GM10248 (cell line): ENCODE measurements around the gene TMUB1.

Experiments used
- CTCF ChIA-PET: fragments of 300-600 bp; sonication (Branson Sonifier 250); formaldehyde crosslinking; extraction: SDS; loops from one replicate; lab custom pipeline; 2021; ENCODE audit warnings: antibody characterized with exemption; lab: Yijun Ruan, JAX
- POLR2A ChIA-PET: fragments of 350-650 bp; sonication (Branson Sonifier 250); formaldehyde crosslinking; extraction: SDS; loops from one replicate; lab custom pipeline; 2020; ENCODE audit warnings: antibody characterized with exemption; lab: Yijun Ruan, JAX
- DNase-seq: peaks from one replicate; pipeline ENCODE4 v3.0.0; 2012; ENCODE audit errors: extremely low spot score
- TF ChIP-seq, protein P1 (sequence below): IDR thresholded peaks from 2 replicates; pipeline ENCODE4 v1.5.1; 2012; ENCODE audit warnings: mild to moderate bottlenecking, low read depth; ENCODE audit errors: extremely low read depth, missing control alignments, control extremely low read depth

TMUB1 gene

GRCh38 chr7:151061213-151062110 lies 21.8 kb downstream of the TMUB1 start:
- no peak for DNase-seq
- POLR2A ChIA-PET: no interaction called here
- TF ChIP-seq, protein P1, sequence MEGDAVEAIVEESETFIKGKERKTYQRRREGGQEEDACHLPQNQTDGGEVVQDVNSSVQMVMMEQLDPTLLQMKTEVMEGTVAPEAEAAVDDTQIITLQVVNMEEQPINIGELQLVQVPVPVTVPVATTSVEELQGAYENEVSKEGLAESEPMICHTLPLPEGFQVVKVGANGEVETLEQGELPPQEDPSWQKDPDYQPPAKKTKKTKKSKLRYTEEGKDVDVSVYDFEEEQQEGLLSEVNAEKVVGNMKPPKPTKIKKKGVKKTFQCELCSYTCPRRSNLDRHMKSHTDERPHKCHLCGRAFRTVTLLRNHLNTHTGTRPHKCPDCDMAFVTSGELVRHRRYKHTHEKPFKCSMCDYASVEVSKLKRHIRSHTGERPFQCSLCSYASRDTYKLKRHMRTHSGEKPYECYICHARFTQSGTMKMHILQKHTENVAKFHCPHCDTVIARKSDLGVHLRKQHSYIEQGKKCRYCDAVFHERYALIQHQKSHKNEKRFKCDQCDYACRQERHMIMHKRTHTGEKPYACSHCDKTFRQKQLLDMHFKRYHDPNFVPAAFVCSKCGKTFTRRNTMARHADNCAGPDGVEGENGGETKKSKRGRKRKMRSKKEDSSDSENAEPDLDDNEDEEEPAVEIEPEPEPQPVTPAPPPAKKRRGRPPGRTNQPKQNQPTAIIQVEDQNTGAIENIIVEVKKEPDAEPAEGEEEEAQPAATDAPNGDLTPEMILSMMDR: no peak
- CTCF ChIA-PET: interaction anchor here (2.1 to 2.5 kb wide), 2 partner anchors 15 to 42 kb away, joined by 4 to 7 read pairs; no protein-coding TSS in a partner anchor

DNA sequence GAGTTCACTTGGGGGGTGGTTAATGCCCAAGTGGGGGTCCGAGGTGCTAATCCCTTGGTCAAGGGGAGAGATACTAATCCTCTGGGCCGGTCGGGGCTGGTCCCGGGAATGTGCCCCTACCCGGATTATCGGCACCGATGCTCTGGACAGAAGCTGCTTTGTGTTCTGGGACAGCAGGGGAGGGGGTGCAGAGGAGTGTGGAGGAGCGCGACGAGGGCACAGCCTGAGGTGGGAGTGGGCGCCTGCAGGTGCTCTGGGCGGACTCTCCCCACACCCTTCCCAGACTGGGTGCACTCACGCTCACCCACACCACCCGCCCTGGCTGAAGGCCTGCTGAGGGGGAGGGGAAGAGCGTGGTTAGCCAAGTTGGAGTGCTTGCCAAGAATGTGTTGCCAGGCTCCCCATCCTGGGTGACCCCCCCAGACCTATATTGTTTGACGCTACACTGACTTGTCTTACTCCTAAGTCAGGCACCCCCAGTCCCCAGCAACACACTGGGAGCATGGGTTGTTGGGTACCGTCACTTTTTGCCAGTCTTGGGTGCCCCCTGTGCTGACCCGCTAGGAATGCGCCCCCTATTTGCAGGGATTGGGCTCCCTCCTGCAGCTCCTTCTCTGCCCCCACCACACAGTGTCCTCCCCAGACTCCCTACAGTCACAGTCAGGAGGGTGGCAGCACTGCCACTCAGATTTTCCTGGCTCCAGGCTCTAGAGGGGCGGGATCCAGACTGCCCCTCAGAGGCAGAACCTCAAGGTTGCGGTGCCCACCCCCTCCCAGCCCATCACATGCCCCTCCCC lies 22.7 kb downstream of the TMUB1 start:
- ChIA-PET POLR2A (no interaction called here), CTCF (interaction anchor here (0.8 to 2.5 kb wide), 7 partner anchors 14 to 50 kb away, joined by 3 to 7 read pairs (median 5); no protein-coding TSS in a partner anchor)
- TF ChIP-seq, protein P1: no peak
- no peak for DNase-seq

GRCh38 chr7:151060113-151060415 lies 23.2 kb downstream of the TMUB1 start:
- CTCF ChIA-PET: interaction anchor here (0.8 to 1.3 kb wide), 5 partner anchors 14 to 51 kb away, joined by 3 to 7 read pairs (median 5); no protein-coding TSS in a partner anchor
- POLR2A ChIA-PET: no interaction called here
- TF ChIP-seq, protein P1: no peak
- no peak for DNase-seq

DNA sequence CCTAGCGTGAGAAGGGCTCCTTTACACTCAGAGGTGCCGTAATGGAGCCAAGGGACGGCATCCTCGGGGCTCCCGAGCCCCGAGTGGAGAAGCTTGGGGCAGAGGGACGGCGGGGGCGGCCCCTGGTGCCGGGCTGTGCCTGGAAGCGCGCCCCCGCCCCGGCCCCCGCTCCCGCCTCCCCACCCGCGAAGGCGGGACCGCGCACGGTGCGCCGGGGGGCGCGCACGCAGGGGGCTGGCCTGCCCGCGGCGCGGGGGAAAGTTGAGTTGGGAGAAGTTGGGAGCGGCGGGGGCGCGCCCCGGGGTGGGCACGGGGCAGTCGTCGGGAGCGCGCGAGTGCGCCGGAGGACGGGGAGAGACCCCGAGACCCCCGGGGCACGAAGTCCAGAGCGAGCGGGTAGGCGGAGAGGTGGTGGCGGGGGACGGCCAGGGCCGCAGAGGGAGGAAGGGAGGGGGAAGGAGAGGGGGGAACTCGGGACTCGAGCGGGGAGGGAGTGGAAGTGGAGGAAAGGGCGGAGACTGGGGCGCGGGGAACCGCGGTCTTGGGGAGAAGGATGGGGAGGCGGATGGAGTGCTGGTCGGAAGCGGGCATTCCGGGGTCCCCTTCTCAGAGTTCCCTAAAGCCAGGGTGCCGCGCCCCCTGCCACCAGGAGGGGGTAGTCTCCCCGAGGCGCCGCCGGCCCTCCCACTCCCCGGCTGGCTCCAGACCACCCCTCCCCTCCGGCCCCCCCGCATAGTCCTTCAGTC lies 23.8 kb downstream of the TMUB1 start, which contains the start of gene SLC4A2:
Gene SLC4A2 (plus strand): TSS at position 223 of the 746 bp plus-strand sequence. CDS start 2,399 bp downstream, outside the sequence.
- POLR2A ChIA-PET: interaction anchor here (1.4 kb wide), 1 partner anchor 21 kb away, joined by 3 read pairs; the partner anchor contains the start of gene FASTK
- CTCF ChIA-PET: interaction anchor here (0.8 to 1.3 kb wide), 5 partner anchors 15 to 51 kb away, joined by 3 to 7 read pairs (median 5); no protein-coding TSS in a partner anchor
- peak; percentile 88 for DNase-seq
- TF ChIP-seq, protein P1: peak; percentile 50

- TF ChIP-seq, protein P1: no peak
- ChIA-PET POLR2A (interaction anchor here (1.4 kb wide), 1 partner anchor 22 kb away, joined by 3 read pairs; the partner anchor contains the start of gene FASTK), CTCF (interaction anchor here (0.9 to 1.0 kb wide), 2 partner anchors 19 to 52 kb away, joined by 3 to 4 read pairs; no protein-coding TSS in a partner anchor)
- peak; percentile 41 for DNase-seq
Observed at GRCh38 chr7:151058781-151059366, 24.4 kb downstream of the TMUB1 start.
